Esophagus (tissue), 2 donors: ENCODE results near the gene LHFPL6. TPM values are rescaled to one million over a fixed set of nuclear protein-coding genes. Genes with fewer than 3 reads are reported as not detected.

Source experiments
- H3K27ac ChIP-seq, 2 donors: one replicate each; pipeline ENCODE4 v1.5.1; 2013; ENCODE audit warnings: low read depth in 2 of 2, mild to moderate bottlenecking in 2 of 2, inconsistent platforms in 1 of 2, low read length in 1 of 2, moderate library complexity in 1 of 2
- H3K27me3 ChIP-seq, 2 donors: one replicate each; pipeline ENCODE4 v1.6.1; 2013; ENCODE audit warnings: low read length in 2 of 2, control low read depth in 1 of 2, mild to moderate bottlenecking in 1 of 2; ENCODE audit not compliant: insufficient read depth in 2 of 2, control insufficient read depth in 1 of 2
- H3K36me3 ChIP-seq, 2 donors: one replicate each; pipeline ENCODE4 v1.6.1; 2013; ENCODE audit warnings: low read length in 1 of 2; ENCODE audit not compliant: control insufficient read depth in 2 of 2, insufficient read depth in 2 of 2
- H3K4me1 ChIP-seq, 2 donors: one replicate each; pipeline ENCODE4 v1.6.1; 2013; ENCODE audit warnings: low read length in 1 of 2; ENCODE audit not compliant: control insufficient read depth in 2 of 2, insufficient read depth in 2 of 2
- H3K4me3 ChIP-seq, 2 donors: one replicate each; pipeline ENCODE4 v1.5.1; 2013; ENCODE audit warnings: low read length in 2 of 2, mild to moderate bottlenecking in 2 of 2, low read depth in 1 of 2, moderate library complexity in 1 of 2
- H3K9me3 ChIP-seq, 2 donors: one replicate each; pipeline ENCODE4 v1.6.1; 2013; ENCODE audit warnings: mild to moderate bottlenecking in 2 of 2, low read depth in 1 of 2, low read length in 1 of 2, moderate library complexity in 1 of 2; ENCODE audit not compliant: control insufficient read depth in 2 of 2, insufficient read depth in 1 of 2
- WGBS, 2 donors: extraction: QIAGEN DNeasy Blood & Tissue Kit; methylation state at CpG; one replicate each; pipeline ENCODE4 v1.1.7; 2013; 5-methylcytosine and 5-hydroxymethylcytosine counted together
- polyA plus RNA-seq, 2 donors: library from polyadenylated mRNA; stranded (reverse); fragments of 200-250 nt; gene quantifications; one replicate each; pipeline ENCODE4 v1.2.3, GENCODE V29; 2013
- donor health status: healthy with polysubstance abuse.
- donor health status: Bipolar disorder and iron deficiency.

The LHFPL6 gene
- polyA plus RNA-seq, 2 donors: 2.6 to 11.2 TPM

DNA sequence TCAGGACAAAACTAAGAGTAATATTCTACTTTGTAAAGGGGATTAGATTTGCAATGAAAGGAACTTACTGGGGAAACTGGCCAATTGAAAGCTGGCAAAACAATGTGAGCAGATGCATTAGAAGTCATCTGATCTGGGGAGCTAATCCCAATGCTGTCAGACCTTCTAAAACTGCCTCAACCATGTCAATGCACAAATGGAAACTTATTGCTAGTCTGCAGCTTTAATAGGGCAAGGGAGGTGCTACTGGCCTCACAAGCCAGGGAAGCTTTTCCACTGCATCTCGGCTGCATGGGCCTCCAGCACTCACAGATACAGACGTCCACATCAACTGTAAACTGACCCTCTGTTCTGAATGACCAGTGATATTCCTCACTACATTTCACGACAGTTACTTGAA lies 154.2 kb downstream of the LHFPL6 start:
- WGBS, 2 donors: 45 to 64% methylated on average over 3 of the region's 3 CpGs
- no peaks in the 10 kb centered on the region for H3K36me3 ChIP-seq
- H3K9me3 ChIP-seq: no peaks in the 10 kb centered on the region
- no peaks in the 10 kb centered on the region for H3K27me3 ChIP-seq
- no peak overlapping the region for H3K27ac ChIP-seq
- H3K4me1 ChIP-seq: peaks cover 0 to 3% of the 10 kb centered on the region in 2 donors
- H3K4me3 ChIP-seq: no peak overlapping the region

DNA sequence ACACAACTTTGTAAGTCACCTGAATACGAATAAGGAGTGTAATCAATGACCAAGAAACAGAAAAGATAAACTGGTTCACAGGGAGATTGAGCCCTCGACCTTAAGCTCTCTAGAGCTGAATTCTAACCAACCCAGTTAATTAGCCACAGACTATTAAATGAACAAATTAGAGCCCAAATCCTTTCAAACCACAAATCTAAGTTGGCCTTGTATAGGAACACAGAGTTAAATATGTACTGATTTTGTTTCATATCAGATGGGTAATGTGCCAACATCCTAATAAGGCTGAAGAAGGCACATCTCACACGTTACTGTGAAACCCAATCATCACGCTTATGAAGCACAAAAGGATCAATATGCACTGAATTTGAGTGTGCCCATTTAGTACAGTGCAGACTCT lies 156.1 kb downstream of the LHFPL6 start:
- H3K9me3 ChIP-seq: no peaks in the 10 kb centered on the region
- 81 to 89% methylated on average over 4 of the region's 4 CpGs for WGBS, 2 donors
- no peak overlapping the region for H3K4me3 ChIP-seq
- no peak overlapping the region for H3K27ac ChIP-seq
- H3K27me3 ChIP-seq: no peaks in the 10 kb centered on the region
- no peaks in the 10 kb centered on the region for H3K36me3 ChIP-seq
- peaks cover 0 to 3% of the 10 kb centered on the region in 2 donors for H3K4me1 ChIP-seq

DNA sequence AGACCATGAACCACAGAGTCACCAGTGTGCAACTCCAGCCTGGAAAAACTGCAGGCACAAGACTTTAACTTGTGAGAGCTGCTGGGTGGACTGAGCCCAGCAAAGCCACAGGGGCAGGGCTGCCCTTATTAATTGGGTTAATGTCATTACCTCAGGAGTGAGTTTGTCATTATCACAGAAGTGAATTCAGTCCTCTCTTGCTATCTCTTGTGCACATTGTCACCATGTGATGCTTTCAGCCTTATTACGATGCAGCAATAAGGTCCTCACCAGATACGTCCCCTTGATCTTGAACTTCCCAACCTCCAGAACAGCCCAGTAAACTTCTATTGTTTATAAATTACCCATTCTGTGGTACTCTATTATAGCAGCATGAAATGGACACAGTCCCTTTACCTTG lies 158.1 kb downstream of the LHFPL6 start:
- Histone ChIP-seq H3K27me3 (no peaks in the 10 kb centered on the region), H3K36me3 (no peaks in the 10 kb centered on the region), H3K4me1 (peaks cover 0 to 3% of the 10 kb centered on the region in 2 donors), H3K27ac (no peak overlapping the region), H3K4me3 (no peak overlapping the region), H3K9me3 (no peaks in the 10 kb centered on the region)
- WGBS, 2 donors: 94 to 100% methylated on average over 2 of the region's 2 CpGs

- no peaks in the 10 kb centered on the region for H3K27me3 ChIP-seq
- H3K4me3 ChIP-seq: no peak overlapping the region
- 47 to 56% methylated on average over 1 of the region's 1 CpG for WGBS, 2 donors
- no peaks in the 10 kb centered on the region for H3K36me3 ChIP-seq
- no peaks in the 10 kb centered on the region for H3K9me3 ChIP-seq
- no peaks in the 10 kb centered on the region for H3K4me1 ChIP-seq
- no peak overlapping the region for H3K27ac ChIP-seq
Measured at GRCh38 chr13:39433651-39434050, 169.3 kb downstream of the LHFPL6 start.

DNA sequence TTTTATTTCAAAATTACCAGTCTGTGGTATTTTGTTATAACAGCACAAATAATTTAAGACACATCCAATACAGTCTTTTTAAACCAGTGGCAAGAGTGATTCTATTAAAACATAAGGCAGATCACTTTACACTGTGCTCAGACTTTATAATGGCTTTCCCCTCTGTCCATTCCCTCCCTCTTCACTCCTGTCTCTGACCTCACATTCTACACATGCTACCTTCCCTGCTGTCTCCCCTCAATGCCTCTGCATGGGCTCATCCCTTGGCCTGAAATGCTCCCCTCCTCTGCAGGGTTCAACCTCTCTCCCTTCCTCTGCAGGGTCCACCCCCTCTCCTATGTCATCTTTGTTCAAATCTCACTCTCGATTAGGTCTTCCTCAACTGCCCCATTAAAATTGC lies 170.8 kb downstream of the LHFPL6 start:
- 83 to 88% methylated on average over 1 of the region's 1 CpG for WGBS, 2 donors
- no peaks in the 10 kb centered on the region for H3K4me1 ChIP-seq
- H3K4me3 ChIP-seq: no peak overlapping the region
- H3K9me3 ChIP-seq: no peaks in the 10 kb centered on the region
- no peak overlapping the region for H3K27ac ChIP-seq
- H3K36me3 ChIP-seq: no peaks in the 10 kb centered on the region
- H3K27me3 ChIP-seq: no peaks in the 10 kb centered on the region

DNA sequence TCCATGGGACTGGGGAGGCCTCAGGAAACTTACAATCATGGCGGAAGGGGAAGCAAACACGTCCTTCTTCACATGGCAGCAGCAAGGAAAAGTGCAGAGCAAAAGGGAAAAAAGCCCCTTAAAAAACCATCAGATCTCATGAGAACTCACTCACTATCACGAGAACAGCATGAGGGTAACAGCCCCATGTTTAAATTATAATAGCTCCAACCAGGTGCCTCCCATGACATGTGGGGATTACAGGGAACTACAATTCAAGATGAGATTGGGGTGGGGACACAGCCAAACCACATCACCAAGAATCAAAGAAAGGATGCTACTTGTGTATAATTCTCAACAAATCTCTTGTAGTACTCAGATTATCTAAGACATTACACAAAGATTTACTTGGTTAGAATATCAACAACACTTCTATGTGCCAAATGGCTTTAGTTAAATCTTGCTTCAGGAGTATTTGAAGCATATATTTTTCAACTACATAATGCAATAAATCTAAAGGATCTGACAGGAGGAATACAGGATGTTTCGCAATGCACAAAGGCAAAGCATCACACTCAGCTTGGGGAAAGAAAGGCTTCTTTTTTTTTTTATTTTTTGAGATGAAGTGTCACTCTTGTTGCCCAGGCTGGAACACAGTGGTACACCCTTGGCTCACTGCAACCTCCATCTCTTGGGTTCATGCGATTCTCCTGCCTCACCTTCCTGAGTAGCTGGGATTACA lies 180.0 kb downstream of the LHFPL6 start:
- no peaks in the 10 kb centered on the region for H3K36me3 ChIP-seq
- 88 to 93% methylated on average over 5 of the region's 5 CpGs for WGBS, 2 donors
- no peak overlapping the region for H3K27ac ChIP-seq
- no peaks in the 10 kb centered on the region for H3K9me3 ChIP-seq
- no peaks in the 10 kb centered on the region for H3K4me1 ChIP-seq
- no peaks in the 10 kb centered on the region for H3K27me3 ChIP-seq
- H3K4me3 ChIP-seq: no peak overlapping the region

- WGBS, 2 donors: 93 to 95% methylated on average over 4 of the region's 4 CpGs
- no peaks in the 10 kb centered on the region for H3K36me3 ChIP-seq
- H3K4me3 ChIP-seq: no peak overlapping the region
- no peaks in the 10 kb centered on the region for H3K27me3 ChIP-seq
- H3K4me1 ChIP-seq: no peaks in the 10 kb centered on the region
- H3K9me3 ChIP-seq: no peaks in the 10 kb centered on the region
- no peak overlapping the region for H3K27ac ChIP-seq
Measured at GRCh38 chr13:39419876-39420275, 183.1 kb downstream of the LHFPL6 start.

DNA sequence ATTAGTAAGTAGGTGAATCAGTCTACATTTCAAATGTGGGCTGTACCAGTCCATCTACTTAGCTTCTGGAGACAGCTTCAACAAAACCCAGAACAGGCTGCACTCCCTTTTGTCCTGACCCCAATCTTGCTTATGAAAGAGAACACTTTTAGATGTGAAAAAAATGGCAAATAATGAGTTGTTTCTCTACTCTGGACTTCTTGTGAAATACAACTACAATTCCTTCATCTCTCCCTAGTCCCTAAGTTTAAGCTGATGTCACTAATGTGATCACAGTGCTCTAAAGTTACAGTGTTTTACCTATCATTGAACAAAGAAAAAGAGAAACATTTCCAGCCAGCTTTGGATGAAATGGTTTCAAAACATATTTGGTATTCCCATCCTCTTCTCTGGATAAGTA lies 183.9 kb downstream of the LHFPL6 start:
- Histone ChIP-seq H3K27me3 (no peaks in the 10 kb centered on the region), H3K27ac (no peak overlapping the region), H3K4me3 (no peak overlapping the region), H3K4me1 (no peaks in the 10 kb centered on the region), H3K9me3 (no peaks in the 10 kb centered on the region), H3K36me3 (no peaks in the 10 kb centered on the region)

DNA sequence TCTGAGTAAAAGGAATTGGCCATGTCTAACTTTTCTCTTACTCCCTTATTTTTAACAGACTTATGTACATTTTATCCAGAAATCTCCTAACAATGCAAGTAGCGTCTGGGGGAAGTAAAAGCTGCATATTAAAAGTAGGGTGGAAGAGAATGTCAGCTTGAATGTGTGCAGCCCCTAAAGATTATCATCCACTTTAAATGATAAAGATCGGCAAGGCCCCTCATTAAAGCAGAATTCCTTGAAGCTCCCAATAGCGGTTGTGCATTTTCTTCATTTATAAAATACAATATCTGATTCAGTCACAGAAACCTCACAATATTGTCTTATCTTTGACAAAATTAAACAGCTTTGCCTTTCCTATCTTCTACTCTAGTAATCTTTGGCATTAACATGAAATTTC lies 184.6 kb downstream of the LHFPL6 start:
- Histone ChIP-seq H3K27ac (no peak overlapping the region), H3K9me3 (no peaks in the 10 kb centered on the region), H3K36me3 (no peaks in the 10 kb centered on the region), H3K27me3 (no peaks in the 10 kb centered on the region), H3K4me1 (no peaks in the 10 kb centered on the region), H3K4me3 (no peak overlapping the region)
- WGBS, 2 donors: 72 to 90% methylated on average over 3 of the region's 3 CpGs

- Histone ChIP-seq H3K36me3 (no peaks in the 10 kb centered on the region), H3K27me3 (no peaks in the 10 kb centered on the region), H3K4me1 (no peaks in the 10 kb centered on the region), H3K9me3 (no peaks in the 10 kb centered on the region), H3K27ac (no peak overlapping the region), H3K4me3 (no peak overlapping the region)
- 52 to 58% methylated on average over 5 of the region's 5 CpGs for WGBS, 2 donors
Measured at GRCh38 chr13:39417643-39418042, 185.3 kb downstream of the LHFPL6 start.
